MM.1S (cell line): ENCODE measurements around the gene CCDC9.

Experiments
- CTCF ChIP-seq: fragments of 300-600 bp; sonication (generic); IDR thresholded peaks from 2 replicates; pipeline ENCODE4 v1.5.1; 2016; ENCODE audit warnings: antibody characterized with exemption, low read length, mixed read lengths
- EZH2 ChIP-seq: fragments of 300-600 bp; sonication (generic); optimal IDR thresholded peaks from 2 replicates; pipeline ENCODE3; 2017; ENCODE audit warnings: low read depth, mild to moderate bottlenecking, antibody characterized with exemption, low read length, mixed read lengths
- EZH2phosphoT487 ChIP-seq: fragments of 300-600 bp; sonication (generic); IDR thresholded peaks from 2 replicates; pipeline ENCODE4 v1.6.1; 2018; ENCODE audit warnings: antibody characterized with exemption, low read length

GRCh38 chr19:47247308-47247990 is 8.9 kb upstream of the CCDC9 start:
- peak; percentile 94 for TF ChIP-seq CTCF
- TF ChIP-seq EZH2, result no peak
- no peak for TF ChIP-seq EZH2phosphoT487
